GM12878 (cell line): ENCODE results near the gene RALGAPA2. TPM values are rescaled to one million over a fixed set of nuclear protein-coding genes. Genes with fewer than 3 reads are reported as not detected.
A peak's percentile ranks its signal among the peaks of the same experiment; 100 is the strongest.

Experiments used
- ATAC-seq: fragments of 200-7000 bp; cut with Tn5 transposase; 3 replicates; pipeline ENCODE4 v1.9.1; 2020; ENCODE audit warnings: mild to moderate bottlenecking, moderate library complexity
- BruUV-seq: library from RNA; stranded (reverse); fragments of 400-500 nt; replicated peaks from 2 replicates; lab custom pipeline; 2021; lab: Mats Ljungman, UMichigan
- CTCF ChIA-PET: fragments of 300-600 bp; sonication (Branson Sonifier 250); formaldehyde crosslinking; extraction: SDS; loops from one replicate; lab custom pipeline; 2021; ENCODE audit warnings: inconsistent platforms; lab: Yijun Ruan, JAX
- POLR2A ChIA-PET: fragments of 350-600 bp; formaldehyde crosslinking; extraction: SDS; loops from one replicate; lab custom pipeline; 2021; ENCODE audit warnings: inconsistent platforms; lab: Charles Lee
- RAD21 ChIA-PET: fragments of 300-600 bp; sonication (Branson Sonifier 250); formaldehyde crosslinking; loops from one replicate; lab custom pipeline; 2023; ENCODE audit warnings: antibody characterized with exemption; ENCODE audit not compliant: unreplicated experiment; lab: Charles Lee
- SMC1A ChIA-PET: fragments of 300-600 bp; sonication (Branson Sonifier 250); formaldehyde crosslinking; loops from one replicate; lab custom pipeline; 2023; ENCODE audit not compliant: unreplicated experiment, uncharacterized antibody; lab: Charles Lee
- DNase-seq: peaks from one replicate; pipeline ENCODE4 v3.0.0-alpha.2; 2011; ENCODE audit warnings: low read depth, low spot score
- FAIRE-seq: peaks from 3 replicates; lab custom pipeline; 2011; peaks lifted over from hg19 to GRCh38; lab: Jason Lieb, UNC
- H2AFZ ChIP-seq: 2 replicates; pipeline ENCODE4 v1.6.0; 2011; ENCODE audit warnings: low read depth, low read length, control low read depth; ENCODE audit not compliant: control insufficient read depth
- H3K27ac ChIP-seq: 2 replicates; pipeline ENCODE4 v1.5.1; 2011; ENCODE audit warnings: control low read depth; ENCODE audit not compliant: control insufficient read depth, insufficient read depth
- H3K27me3 ChIP-seq, 2 experiments: replicated peaks in 1 of 2; 2 replicates each; pipeline versions ENCODE4 v1.6.0 to v1.6.1; 2011; ENCODE audit warnings: low read length in 1 of 2; ENCODE audit not compliant: control insufficient read depth in 2 of 2, insufficient read depth in 2 of 2
- H3K36me3 ChIP-seq, 2 experiments: 2 replicates each; pipeline ENCODE4 v1.5.1; 2011; ENCODE audit warnings: low read length in 1 of 2; ENCODE audit not compliant: control insufficient read depth in 2 of 2, insufficient read depth in 2 of 2
- H3K4me1 ChIP-seq: 2 replicates; pipeline ENCODE4 v1.6.1; 2011; ENCODE audit warnings: mild to moderate bottlenecking, low read length, moderate library complexity, mixed read lengths; ENCODE audit not compliant: control insufficient read depth, insufficient read depth
- H3K4me2 ChIP-seq: 2 replicates; pipeline ENCODE4 v1.6.0; 2011; ENCODE audit warnings: control low read depth; ENCODE audit not compliant: control insufficient read depth, insufficient read depth
- H3K4me3 ChIP-seq: fragments of 200-600 bp; sonication (generic); 2 replicates; pipeline ENCODE4 v1.5.1; 2016
- H3K79me2 ChIP-seq: 2 replicates; pipeline ENCODE4 v1.6.0; 2011; ENCODE audit warnings: low read length; ENCODE audit not compliant: control insufficient read depth, insufficient read depth
- H3K9ac ChIP-seq: 2 replicates; pipeline ENCODE4 v1.8.0; 2011; ENCODE audit warnings: low read length, control low read depth, mixed read lengths; ENCODE audit not compliant: control insufficient read depth, insufficient read depth
- H3K9me3 ChIP-seq: replicated peaks from 3 replicates; pipeline ENCODE4 v1.5.1; 2011; ENCODE audit warnings: mild to moderate bottlenecking, low read length; ENCODE audit not compliant: control insufficient read depth, insufficient read depth
- H4K20me1 ChIP-seq: 2 replicates; pipeline ENCODE4 v1.6.0; 2011; ENCODE audit not compliant: control insufficient read depth, insufficient read depth
- BMI1 ChIP-seq: fragments of 450-650 bp; IDR thresholded peaks from 2 replicates; pipeline ENCODE4 v1.6.1; 2016; ENCODE audit warnings: mild to moderate bottlenecking, moderate library complexity, borderline replicate concordance
- CHD2 ChIP-seq: IDR thresholded peaks from 2 replicates; pipeline ENCODE4 v1.6.1; 2011; ENCODE audit warnings: low read depth, low read length, improper control_type of control experiment, borderline replicate concordance
- EP300 ChIP-seq, 2 experiments: fragments of 150-350 bp in 1 of 2; IDR thresholded peaks; 2 replicates each; pipeline ENCODE4 v1.6.1; 2011 to 2012; ENCODE audit warnings: low read depth in 2 of 2, low read length in 2 of 2, borderline replicate concordance in 1 of 2, improper control_type of control experiment in 1 of 2, inconsistent platforms in 1 of 2; ENCODE audit not compliant: control insufficient read depth in 1 of 2
- JUND ChIP-seq: IDR thresholded peaks from 2 replicates; pipeline ENCODE4 v1.6.1; 2012; ENCODE audit warnings: low read depth, mild to moderate bottlenecking, low read length, improper control_type of control experiment, moderate library complexity
- KAT2A ChIP-seq: conservative IDR thresholded peaks from 2 replicates; pipeline ENCODE4 v1.6.1; 2011; ENCODE audit warnings: low read depth, low read length; ENCODE audit not compliant: control insufficient read depth
- MTA2 ChIP-seq: fragments of 450-650 bp; IDR thresholded peaks from 2 replicates; pipeline ENCODE4 v1.6.1; 2016; ENCODE audit warnings: low read depth, mild to moderate bottlenecking, moderate library complexity
- NR2F1 ChIP-seq: fragments of 450-650 bp; conservative IDR thresholded peaks from 2 replicates; pipeline ENCODE4 v1.6.1; 2017; ENCODE audit warnings: mild to moderate bottlenecking
- POLR2AphosphoS5 ChIP-seq: IDR thresholded peaks from 2 replicates; pipeline ENCODE4 v1.6.1; 2011; ENCODE audit warnings: mild to moderate bottlenecking, low read length, inconsistent platforms
- SMARCA5 ChIP-seq: fragments of 450-650 bp; IDR thresholded peaks from 2 replicates; pipeline ENCODE4 v1.6.1; 2017; ENCODE audit warnings: mild to moderate bottlenecking
- SMC3 ChIP-seq: IDR thresholded peaks from 2 replicates; pipeline ENCODE4 v1.6.1; 2011; ENCODE audit warnings: low read length, improper control_type of control experiment, borderline replicate concordance
- SRF ChIP-seq, 2 experiments: IDR thresholded peaks; 2 replicates each; pipeline ENCODE4 v1.6.1; 2011; ENCODE audit warnings: low read depth in 2 of 2, low read length in 2 of 2, mild to moderate bottlenecking in 1 of 2, moderate library complexity in 1 of 2
- STAT3 ChIP-seq: IDR thresholded peaks from 2 replicates; pipeline ENCODE4 v1.6.1; 2011; ENCODE audit warnings: low read depth, low read length, improper control_type of control experiment
- SUZ12 ChIP-seq: fragments of 200-600 bp; sonication (generic); IDR thresholded peaks from one replicate; pipeline ENCODE4 v1.6.1; 2018; ENCODE audit warnings: antibody characterized with exemption, mild to moderate bottlenecking; ENCODE audit not compliant: unreplicated experiment
- YY1 ChIP-seq: IDR thresholded peaks from 2 replicates; pipeline ENCODE4 v1.6.1; 2011; ENCODE audit warnings: low read depth, mild to moderate bottlenecking, low read length
- ZNF217 ChIP-seq: fragments of 450-650 bp; IDR thresholded peaks from 2 replicates; pipeline ENCODE4 v1.6.1; 2017; ENCODE audit warnings: antibody characterized with exemption, mild to moderate bottlenecking
- WGBS: methylation state at CpG from one replicate; pipeline ENCODE4 v1.1.6; 2016; ENCODE audit warnings: low lambda C conversion rate; ENCODE audit not compliant: insufficient replicate concordance, insufficient coverage; ENCODE audit errors: missing lambda C conversion rate; 5-methylcytosine and 5-hydroxymethylcytosine counted together
- in situ Hi-C: fragments of 300-500 bp; cut with MboI; formaldehyde crosslinking; loops from 9 replicates; pipeline ENCODE4 v1.14.3; 2018; ENCODE audit warnings: mixed read lengths
- intact Hi-C: fragments of 100-400 bp; cut with micrococcal nuclease; formaldehyde crosslinking; loops from one replicate; pipeline ENCODE4 v1.14.2; 2022; ENCODE audit not compliant: unreplicated experiment
- polyA plus RNA-seq, 11 experiments: library from polyadenylated mRNA; depleted of rRNA in 4 of 11; unstranded in 6 of 11; stranded (reverse) in 5 of 11; fragments of >200 nt; fragmentation: Nextera tagmentation in 4 of 11; fragmentation: Illumina TruSeq in 1 of 11; extraction: Ambion mirVana in 4 of 11; extraction: Trizol in 1 of 11; gene quantifications; 1 replicate in 1 of 11; 2 replicates in 10 of 11; pipeline versions ENCODE4 v1.2.1 to v1.2.3, GENCODE V29; 2011 to 2016; ENCODE audit warnings: inconsistent platforms in 2 of 11, missing spikeins in 2 of 11, low read depth in 1 of 11
- total RNA-seq, 4 experiments: library from RNA; depleted of rRNA in 3 of 4; stranded (reverse); fragments of >200 nt in 3 of 4; fragmentation: Illumina TruSeq in 1 of 4; extraction: Trizol in 1 of 4; gene quantifications; 2 replicates each; pipeline versions ENCODE4 v1.2.1 to v1.2.3, GENCODE V29; 2013 to 2021
- TF ChIP-seq, protein P1 (sequence below): fragments of 450-650 bp; IDR thresholded peaks from 2 replicates; pipeline ENCODE4 v1.6.1; 2016; ENCODE audit warnings: mild to moderate bottlenecking
- TF ChIP-seq, protein P2 (sequence below): fragments of 450-650 bp; IDR thresholded peaks from 2 replicates; pipeline ENCODE4 v1.6.1; 2017; ENCODE audit warnings: low read depth, mild to moderate bottlenecking, moderate library complexity
- TF ChIP-seq, protein P3 (sequence below): fragments of 450-650 bp; IDR thresholded peaks from 2 replicates; pipeline ENCODE4 v1.6.1; 2017; ENCODE audit warnings: mild to moderate bottlenecking, moderate library complexity

RALGAPA2 gene
- total and polyA plus RNA-seq, 10 of the 15 experiments (the other 5 are each of a cell fraction or from before 2014, with no cell fraction given): 2.9 to 29.4 (median 19.6) TPM

GRCh38 chr20:20568604-20569205 is 143.7 kb downstream of the RALGAPA2 start:
- Histone ChIP-seq H3K36me3 (peaks cover 0 to 6% of the 10 kb centered on the region in 2 experiments; a peak in 2 of 4 replicates), H2AFZ (no peak overlapping the region), H3K4me2 (no peak overlapping the region), H3K27me3 (no peaks in the 10 kb centered on the region), H3K79me2 (no peaks in the 10 kb centered on the region), H3K9ac (no peak overlapping the region), H3K4me3 (no peak overlapping the region), H4K20me1 (no peaks in the 10 kb centered on the region), H3K4me1 (no peaks in the 10 kb centered on the region), H3K27ac (no peak overlapping the region), H3K9me3 (no peaks in the 10 kb centered on the region)
- CTCF ChIA-PET: interaction anchor here (0.7 to 4.1 kb wide), 8 partner anchors 10 to 484 kb away, joined by 3 to 21 read pairs (median 6); no protein-coding TSS in a partner anchor
- SMC1A ChIA-PET: interaction anchor here (0.6 to 1.3 kb wide), 3 partner anchors 25 to 209 kb away, joined by 3 to 5 read pairs (median 3); no protein-coding TSS in a partner anchor
- ATAC-seq (peak; percentile 66), DNase-seq (no peak), FAIRE-seq (peak; percentile 78)
- BruUV-seq: no TSS peak
- POLR2A ChIA-PET: no interaction called here
- 31% methylated on average over 3 of the region's 3 CpGs for WGBS
- RAD21 ChIA-PET: interaction anchor here (0.5 to 1.6 kb wide), 6 partner anchors 22 to 482 kb away, joined by 3 to 6 read pairs (median 3); no protein-coding TSS in a partner anchor
- in situ Hi-C loops: loop anchor here (5.0 kb wide), 1 partner anchor 206 kb away; no protein-coding TSS in a partner anchor
- intact Hi-C loops: loop anchor here (1.0 to 10.0 kb wide), 6 partner anchors 124 to 484 kb away; no protein-coding TSS in a partner anchor
- TF ChIP-seq SUZ12 (no peak), SRF (IDR thresholded peaks at IDR 0.05; ENCODE audit: low read depth in 2 of 2, low read length in 2 of 2) (no peak), CHD2 (no peak), ZNF217 (no peak), EP300 (IDR thresholded peaks at IDR 0.05; ENCODE audit: borderline replicate concordance in 1 of 2, control insufficient read depth in 1 of 2, low read depth in 2 of 2, low read length in 2 of 2) (no peak), SMARCA5 (no peak), YY1 (peak; percentile 44; the same call in 1 of the 2 replicates), POLR2AphosphoS5 (no peak), MTA2 (no peak), STAT3 (no peak), SMC3 (peak; percentile 81), JUND (no peak), BMI1 (no peak), KAT2A (no peak), NR2F1 (no peak)
- TF ChIP-seq, protein P1, sequence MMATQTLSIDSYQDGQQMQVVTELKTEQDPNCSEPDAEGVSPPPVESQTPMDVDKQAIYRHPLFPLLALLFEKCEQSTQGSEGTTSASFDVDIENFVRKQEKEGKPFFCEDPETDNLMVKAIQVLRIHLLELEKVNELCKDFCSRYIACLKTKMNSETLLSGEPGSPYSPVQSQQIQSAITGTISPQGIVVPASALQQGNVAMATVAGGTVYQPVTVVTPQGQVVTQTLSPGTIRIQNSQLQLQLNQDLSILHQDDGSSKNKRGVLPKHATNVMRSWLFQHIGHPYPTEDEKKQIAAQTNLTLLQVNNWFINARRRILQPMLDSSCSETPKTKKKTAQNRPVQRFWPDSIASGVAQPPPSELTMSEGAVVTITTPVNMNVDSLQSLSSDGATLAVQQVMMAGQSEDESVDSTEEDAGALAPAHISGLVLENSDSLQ: no peak
- TF ChIP-seq, protein P2, sequence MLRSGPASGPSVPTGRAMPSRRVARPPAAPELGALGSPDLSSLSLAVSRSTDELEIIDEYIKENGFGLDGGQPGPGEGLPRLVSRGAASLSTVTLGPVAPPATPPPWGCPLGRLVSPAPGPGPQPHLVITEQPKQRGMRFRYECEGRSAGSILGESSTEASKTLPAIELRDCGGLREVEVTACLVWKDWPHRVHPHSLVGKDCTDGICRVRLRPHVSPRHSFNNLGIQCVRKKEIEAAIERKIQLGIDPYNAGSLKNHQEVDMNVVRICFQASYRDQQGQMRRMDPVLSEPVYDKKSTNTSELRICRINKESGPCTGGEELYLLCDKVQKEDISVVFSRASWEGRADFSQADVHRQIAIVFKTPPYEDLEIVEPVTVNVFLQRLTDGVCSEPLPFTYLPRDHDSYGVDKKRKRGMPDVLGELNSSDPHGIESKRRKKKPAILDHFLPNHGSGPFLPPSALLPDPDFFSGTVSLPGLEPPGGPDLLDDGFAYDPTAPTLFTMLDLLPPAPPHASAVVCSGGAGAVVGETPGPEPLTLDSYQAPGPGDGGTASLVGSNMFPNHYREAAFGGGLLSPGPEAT: no peak
- TF ChIP-seq, protein P3, sequence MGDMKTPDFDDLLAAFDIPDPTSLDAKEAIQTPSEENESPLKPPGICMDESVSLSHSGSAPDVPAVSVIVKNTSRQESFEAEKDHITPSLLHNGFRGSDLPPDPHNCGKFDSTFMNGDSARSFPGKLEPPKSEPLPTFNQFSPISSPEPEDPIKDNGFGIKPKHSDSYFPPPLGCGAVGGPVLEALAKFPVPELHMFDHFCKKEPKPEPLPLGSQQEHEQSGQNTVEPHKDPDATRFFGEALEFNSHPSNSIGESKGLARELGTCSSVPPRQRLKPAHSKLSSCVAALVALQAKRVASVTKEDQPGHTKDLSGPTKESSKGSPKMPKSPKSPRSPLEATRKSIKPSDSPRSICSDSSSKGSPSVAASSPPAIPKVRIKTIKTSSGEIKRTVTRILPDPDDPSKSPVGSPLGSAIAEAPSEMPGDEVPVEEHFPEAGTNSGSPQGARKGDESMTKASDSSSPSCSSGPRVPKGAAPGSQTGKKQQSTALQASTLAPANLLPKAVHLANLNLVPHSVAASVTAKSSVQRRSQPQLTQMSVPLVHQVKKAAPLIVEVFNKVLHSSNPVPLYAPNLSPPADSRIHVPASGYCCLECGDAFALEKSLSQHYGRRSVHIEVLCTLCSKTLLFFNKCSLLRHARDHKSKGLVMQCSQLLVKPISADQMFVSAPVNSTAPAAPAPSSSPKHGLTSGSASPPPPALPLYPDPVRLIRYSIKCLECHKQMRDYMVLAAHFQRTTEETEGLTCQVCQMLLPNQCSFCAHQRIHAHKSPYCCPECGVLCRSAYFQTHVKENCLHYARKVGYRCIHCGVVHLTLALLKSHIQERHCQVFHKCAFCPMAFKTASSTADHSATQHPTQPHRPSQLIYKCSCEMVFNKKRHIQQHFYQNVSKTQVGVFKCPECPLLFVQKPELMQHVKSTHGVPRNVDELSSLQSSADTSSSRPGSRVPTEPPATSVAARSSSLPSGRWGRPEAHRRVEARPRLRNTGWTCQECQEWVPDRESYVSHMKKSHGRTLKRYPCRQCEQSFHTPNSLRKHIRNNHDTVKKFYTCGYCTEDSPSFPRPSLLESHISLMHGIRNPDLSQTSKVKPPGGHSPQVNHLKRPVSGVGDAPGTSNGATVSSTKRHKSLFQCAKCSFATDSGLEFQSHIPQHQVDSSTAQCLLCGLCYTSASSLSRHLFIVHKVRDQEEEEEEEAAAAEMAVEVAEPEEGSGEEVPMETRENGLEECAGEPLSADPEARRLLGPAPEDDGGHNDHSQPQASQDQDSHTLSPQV: no peak
